ENCODE measurements around the gene LYZL6.
"Not testable (repeated sequence)": the region's sequence is repeated elsewhere in the genome, so short reads cannot be mapped to it uniquely, and the experiment has no call there.

LYZL6 gene

GRCh38 chr17:35944151-35944550 lies 638 bp upstream of the LYZL6 start:
- no peak for DNase-seq

DNA sequence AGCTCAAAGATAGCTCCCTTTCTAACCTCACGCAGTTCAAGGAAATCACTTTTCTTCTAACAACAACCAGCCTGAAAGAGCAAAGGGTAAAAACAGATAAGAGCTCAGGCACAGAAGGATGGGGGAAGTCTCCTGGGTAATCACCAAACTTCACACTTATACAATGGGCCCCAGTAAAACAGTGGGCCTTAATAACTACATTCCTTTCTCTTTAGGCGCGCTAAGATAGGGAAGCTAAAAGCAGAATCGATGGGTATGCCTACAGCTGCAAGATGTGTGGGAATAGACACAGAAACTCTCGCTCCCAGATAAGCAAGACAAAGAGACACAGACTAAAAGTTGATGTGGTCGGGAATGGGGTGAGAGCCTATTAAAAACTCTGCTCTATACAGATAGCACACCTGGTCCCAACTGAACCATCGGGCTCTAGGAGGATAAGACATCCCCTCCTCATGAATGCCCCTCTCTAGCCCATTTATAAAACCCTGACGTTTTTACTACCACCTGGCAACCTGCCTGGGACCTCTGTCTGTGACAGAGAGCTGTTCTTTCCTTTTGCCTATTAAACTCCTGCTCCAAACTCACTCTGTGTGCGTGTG lies 826 bp downstream of the LYZL6 start:
- DNase-seq, result no peak

DNA sequence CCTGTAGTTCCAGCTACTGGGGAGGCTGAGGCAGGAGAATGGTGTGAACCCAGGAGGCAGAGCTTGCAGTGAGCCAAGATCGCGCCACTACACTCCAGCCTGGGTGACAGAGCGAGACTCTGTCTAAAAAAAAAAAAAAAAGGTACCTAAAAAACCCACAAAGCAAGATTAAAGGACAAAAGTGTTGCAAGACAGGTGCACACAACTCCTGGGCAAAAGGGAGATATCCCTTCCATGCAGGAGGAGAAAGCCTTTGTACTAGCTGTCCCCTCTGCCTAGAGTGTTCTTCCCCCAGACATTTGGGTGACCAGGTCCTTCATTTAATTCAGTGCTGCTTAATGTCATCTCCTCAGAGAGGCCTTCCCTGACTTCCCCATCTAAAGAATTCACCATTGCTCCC lies 5.0 kb downstream of the LYZL6 start:
- DNase-seq, result not testable (repeated sequence)

DNA sequence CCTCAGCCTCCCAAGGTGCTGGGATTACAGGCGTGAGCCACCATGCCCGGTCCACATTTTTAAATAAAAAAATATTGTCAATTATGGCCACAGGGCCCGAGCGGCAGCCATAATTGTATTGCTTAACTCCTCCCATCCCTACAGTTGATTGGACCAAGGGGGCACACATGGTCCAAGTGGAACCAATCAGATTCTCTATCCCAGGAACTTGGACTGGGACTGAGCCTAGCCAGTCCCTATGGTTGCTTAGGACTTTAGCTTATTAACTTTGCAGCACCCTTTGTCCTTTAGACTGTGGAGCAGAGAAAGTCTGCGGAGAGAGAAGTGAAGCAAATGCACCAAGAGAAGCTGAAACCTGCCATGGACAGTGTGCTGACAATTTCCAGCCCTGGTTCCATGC lies 7.5 kb downstream of the LYZL6 start:
- no peak for DNase-seq

DNA sequence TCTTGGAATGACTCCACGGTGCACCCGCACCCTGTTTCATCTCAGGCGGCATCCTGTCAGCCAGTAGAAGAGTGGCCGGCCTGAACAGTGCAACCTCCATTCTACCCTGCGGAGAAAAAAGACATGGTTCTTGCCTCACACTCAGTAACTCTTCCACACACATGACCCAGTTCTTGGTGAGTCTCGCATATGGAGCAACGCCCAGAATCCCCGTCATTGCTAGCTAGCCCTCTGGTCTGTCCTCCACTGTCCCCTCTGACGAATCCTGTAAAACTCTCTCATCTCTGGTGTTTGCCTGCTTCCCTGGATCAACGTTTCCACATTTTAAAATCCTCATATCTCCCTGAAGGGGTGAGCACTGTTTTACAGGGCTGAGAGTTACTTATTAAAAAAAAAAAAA lies 8.8 kb downstream of the LYZL6 start:
- no peak for DNase-seq

- no peak for DNase-seq
Observed at GRCh38 chr17:35932586-35932985, 10.9 kb downstream of the LYZL6 start.

- no peak for DNase-seq
Observed at GRCh38 chr17:35931794-35932425, 11.6 kb downstream of the LYZL6 start.

GRCh38 chr17:35930211-35931065 lies 13.1 kb downstream of the LYZL6 start, which contains the start of gene RDM1:
TSS of gene RDM1 (minus strand) at chr17:35930773. CDS start at chr17:35930727, 46 bp downstream.
- peak; percentile 75 to 94 for DNase-seq

DNA sequence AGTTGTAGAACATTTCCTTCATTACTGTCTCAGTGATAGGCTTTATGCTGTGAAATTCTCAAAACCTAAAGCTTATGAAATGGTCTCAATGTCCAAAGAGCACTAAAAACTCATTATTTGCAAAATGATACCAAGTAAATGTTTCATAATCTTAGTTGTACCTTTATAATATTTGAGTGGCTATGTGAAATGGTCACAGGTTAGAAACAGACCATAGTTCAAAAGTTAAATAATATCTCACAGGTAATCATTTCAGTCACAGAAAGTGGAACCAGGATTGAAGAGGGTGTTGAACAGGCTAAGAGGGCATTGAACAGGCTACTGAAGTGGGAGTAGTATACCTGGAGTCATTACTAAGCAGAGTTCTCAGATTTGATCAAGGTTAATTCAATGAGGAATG lies 15.8 kb downstream of the LYZL6 start:
- DNase-seq, result no peak

DNA sequence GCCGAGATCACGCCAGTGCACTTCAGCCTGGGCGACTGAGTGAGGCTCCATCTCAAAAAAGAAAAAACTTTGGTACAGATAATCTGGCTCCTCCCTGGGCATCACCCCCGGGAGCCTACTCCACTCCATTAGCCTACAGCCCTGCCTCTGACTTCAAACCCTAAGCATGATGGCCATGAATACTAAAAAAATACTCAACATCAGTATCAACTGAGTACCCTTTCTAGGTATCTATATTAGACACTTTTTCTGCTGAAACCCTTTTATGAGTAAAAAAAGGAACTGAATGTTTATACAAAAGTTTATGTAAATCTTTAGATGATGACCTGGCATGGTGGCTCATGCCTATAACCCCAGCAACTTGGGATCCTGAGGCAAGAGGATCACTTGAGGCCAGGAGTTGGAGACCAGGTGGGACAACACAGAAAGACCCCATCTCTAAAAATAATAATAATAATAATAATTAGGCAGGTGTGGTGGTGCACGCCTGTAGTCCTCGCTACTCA lies 19.9 kb downstream of the LYZL6 start:
- DNase-seq, result no peak

- no peak for DNase-seq
Observed at GRCh38 chr17:35920229-35920628, 23.3 kb downstream of the LYZL6 start.

DNA sequence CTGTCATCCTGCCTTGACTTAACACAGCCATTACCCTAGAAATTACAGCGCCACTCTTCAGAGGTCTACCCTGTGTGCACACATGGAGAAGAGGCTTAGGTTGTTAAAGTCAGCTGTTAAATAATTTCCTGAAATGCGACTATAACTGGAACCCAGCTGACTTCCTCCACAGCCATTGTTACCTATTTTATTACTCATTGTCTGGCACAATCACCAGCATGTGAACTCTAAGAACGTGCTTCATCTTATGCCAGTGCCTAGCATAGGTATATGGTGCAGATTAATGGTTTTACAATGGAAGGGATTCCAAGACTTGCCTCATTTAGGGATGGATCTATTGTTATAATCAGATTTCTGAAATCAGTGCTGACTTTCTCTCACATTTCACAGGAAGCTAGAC lies 24.8 kb downstream of the LYZL6 start:
- DNase-seq, result no peak

DNA sequence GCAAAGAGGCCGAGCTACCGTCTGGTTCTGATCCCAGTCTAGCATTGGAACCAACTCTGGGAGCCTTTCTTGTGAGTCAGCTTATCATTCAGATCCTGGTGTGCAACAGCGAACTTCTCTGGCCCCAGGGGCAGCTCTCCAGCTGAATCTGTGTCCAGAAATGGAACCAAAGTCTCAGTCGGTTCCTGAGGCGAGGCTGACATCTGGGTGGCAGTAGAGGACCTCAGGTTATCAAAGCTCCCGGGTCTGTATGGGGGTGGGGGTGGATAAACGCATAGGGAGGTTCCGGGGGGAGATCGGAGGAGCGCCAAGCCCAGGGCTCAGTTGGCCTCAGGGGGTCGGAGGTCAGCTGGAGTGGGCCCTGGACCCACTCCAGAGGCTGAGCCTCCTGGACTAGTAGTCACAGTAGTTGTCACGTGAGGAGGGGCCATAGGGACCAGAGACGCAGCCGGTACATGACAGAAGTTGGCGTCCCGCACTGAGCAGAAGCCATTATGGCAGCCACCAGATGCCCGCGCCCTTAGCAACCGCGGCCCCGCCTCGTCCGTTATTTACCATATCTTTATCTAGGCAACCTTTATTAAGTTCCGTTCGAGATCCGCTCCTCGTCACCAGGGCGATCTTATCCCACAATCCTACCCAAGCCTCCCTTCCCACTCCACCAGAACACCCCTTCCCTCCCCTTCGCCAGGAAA lies 25.8 kb downstream of the LYZL6 start:
- DNase-seq, result no peak

GRCh38 chr17:35915153-35915964 lies 28.2 kb downstream of the LYZL6 start:
- no peak for DNase-seq

- no peak for DNase-seq
Observed at GRCh38 chr17:35914354-35914753, 29.2 kb downstream of the LYZL6 start.

GRCh38 chr17:35913609-35914008 lies 29.9 kb downstream of the LYZL6 start:
- no peak for DNase-seq

- DNase-seq, result no peak
Observed at GRCh38 chr17:35912942-35913341, 30.6 kb downstream of the LYZL6 start.

DNA sequence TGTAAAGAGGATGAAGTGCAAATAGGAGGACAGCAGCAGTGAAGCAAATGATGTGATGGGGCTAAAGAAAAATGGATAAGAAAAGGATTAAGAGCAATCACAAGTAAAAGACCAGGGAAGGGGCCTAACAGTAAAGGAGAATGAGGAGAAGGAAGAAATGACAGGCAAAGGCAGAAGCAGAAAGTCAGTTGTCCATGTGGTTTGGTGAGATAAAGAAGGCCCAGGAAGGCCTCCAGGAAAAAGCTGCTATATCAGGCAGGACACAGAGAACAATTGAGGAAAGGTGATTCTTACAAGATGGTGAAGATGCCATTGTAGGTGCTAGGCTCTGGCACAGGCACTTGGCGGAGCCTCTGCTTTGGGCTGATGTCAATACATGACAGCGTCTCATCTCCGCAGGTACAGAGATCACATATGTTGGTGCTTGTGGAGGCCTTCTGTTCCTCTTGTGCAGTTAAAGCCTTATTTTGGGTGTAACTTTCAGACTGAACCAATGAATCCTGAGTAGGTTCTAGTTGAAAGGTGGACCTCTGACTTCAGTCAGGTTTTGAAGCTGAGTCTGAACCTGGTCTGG lies 31.1 kb downstream of the LYZL6 start:
- DNase-seq, result no peak

- DNase-seq, result no peak
Observed at GRCh38 chr17:35909408-35909807, 34.1 kb downstream of the LYZL6 start.

DNA sequence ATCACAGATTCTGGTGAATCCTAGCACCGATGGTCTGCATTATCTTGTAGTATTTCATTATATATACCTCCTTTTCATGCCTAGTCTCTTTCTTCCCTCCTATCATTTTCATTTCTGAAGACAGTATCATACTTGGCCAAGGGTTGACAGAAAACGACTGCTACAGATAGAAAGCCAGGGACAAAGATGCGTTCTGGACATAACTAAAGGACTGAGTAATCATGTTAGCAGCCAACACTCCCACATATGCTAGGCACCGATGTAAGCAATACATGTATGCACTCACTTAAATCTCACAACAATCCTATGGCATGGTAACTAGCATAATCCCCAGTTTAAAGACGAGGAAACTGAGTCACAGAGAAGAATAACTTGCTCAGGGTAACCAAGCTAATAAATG lies 35.8 kb downstream of the LYZL6 start:
- no peak for DNase-seq

DNA sequence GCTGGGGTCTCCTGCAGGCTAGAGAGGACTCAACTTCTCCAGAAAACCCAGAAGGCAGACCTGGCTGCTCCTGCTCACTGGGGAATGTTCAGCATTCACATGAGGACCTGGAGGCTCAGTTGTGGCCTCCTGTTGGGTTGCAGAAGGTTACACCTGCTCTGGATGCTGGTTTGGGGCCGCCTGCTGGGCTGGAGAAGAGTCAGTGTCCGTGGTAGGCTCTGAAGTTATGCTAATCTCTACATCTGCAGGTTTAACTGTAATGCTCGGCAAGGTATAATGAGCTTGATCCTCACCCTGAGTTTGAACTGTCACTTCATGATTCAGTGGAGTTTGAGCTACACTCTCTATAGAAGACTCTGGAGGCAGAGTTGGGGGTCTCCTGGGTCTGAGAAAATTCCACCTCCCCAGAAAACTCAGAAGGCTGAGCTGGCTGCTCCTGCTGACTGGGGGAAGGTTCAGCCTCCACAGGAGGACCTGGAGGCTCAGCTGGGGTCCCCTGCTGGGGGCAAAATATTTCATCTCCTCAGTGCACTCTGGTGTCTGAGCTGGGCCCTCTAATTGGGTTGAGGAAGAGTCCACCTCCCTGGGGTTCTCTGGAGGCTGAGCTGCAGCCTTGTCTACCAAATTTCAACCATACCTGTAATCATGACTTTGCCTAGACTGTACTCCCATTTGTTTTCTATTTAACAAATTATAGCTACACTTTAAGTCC lies 36.4 kb downstream of the LYZL6 start:
- DNase-seq, result no peak
